BJ (cell line): ENCODE results near the gene ASCC3. TPM values are rescaled to one million over a fixed set of nuclear protein-coding genes. Genes with fewer than 3 reads are reported as not detected.

Source experiments
- CTCF ChIA-PET: fragments of 350-600 bp; formaldehyde crosslinking; extraction: SDS; loops from one replicate; lab custom pipeline; 2021; ENCODE audit warnings: antibody characterized with exemption, inconsistent platforms; lab: Yijun Ruan, JAX
- POLR2A ChIA-PET: fragments of 300-600 bp; sonication (Branson Sonifier 250); formaldehyde crosslinking; extraction: SDS; loops from one replicate; lab custom pipeline; 2021; ENCODE audit warnings: antibody characterized with exemption; lab: Charles Lee
- DNase-seq: peaks from one replicate; pipeline ENCODE4 v3.0.0-alpha.2; 2011; ENCODE audit warnings: low read depth
- H3K27me3 ChIP-seq: 2 replicates; pipeline ENCODE4 v1.6.0; 2011; ENCODE audit warnings: low read length; ENCODE audit not compliant: control insufficient read depth, insufficient read depth
- H3K36me3 ChIP-seq: 2 replicates; pipeline ENCODE4 v1.5.1; 2011; ENCODE audit warnings: low read length; ENCODE audit not compliant: control insufficient read depth, insufficient read depth
- H3K4me3 ChIP-seq: 2 replicates; pipeline ENCODE4 v1.5.1; 2011; ENCODE audit warnings: low read depth, mild to moderate bottlenecking, control low read depth, low read length
- CTCF ChIP-seq: IDR thresholded peaks from 2 replicates; pipeline ENCODE4 v1.5.1; 2011; ENCODE audit warnings: low read depth, mild to moderate bottlenecking, control low read depth, inconsistent platforms, low read length, moderate library complexity; ENCODE audit not compliant: insufficient read depth
- polyA minus RNA-seq: library from RNA; depleted of rRNA, polyadenylated mRNA; stranded (reverse); fragments of >200 nt; gene quantifications from 2 replicates; pipeline ENCODE4 v1.2.3, GENCODE V29; 2011; rRNA and poly(A)+ RNA removed
- polyA plus RNA-seq: library from polyadenylated mRNA; depleted of rRNA; stranded (reverse); fragments of >200 nt; gene quantifications from 2 replicates; pipeline ENCODE4 v1.2.3, GENCODE V29; 2011; rRNA removed

Gene ASCC3
- polyA plus RNA-seq (30.4 and 58.0 TPM in 2 replicates), polyA minus RNA-seq (58.7 and 59.8 TPM in 2 replicates)

GRCh38 chr6:100880853-100881706 is at the start of gene ASCC3:
TSS of gene ASCC3 (minus strand) at chr6:100881329. CDS start at chr6:100867997, 13,332 bp downstream.
- H3K27me3 ChIP-seq, result no peaks in the 10 kb centered on the region
- TF ChIP-seq CTCF, result no peak
- DNase-seq, result peak; percentile 48
- H3K36me3 ChIP-seq, result no peaks in the 10 kb centered on the region
- ChIA-PET CTCF (interaction anchor here (0.9 to 1.9 kb wide), 2 partner anchors 8 to 10 kb away, joined by 3 to 5 read pairs; no protein-coding TSS in a partner anchor), POLR2A (interaction anchor here (0.9 kb wide), 1 partner anchor 202 kb away, joined by 3 read pairs; no protein-coding TSS in a partner anchor)
- H3K4me3 ChIP-seq, result peak within 1 kb of the TSS; percentile 73

- Histone ChIP-seq H3K4me3 (no peak overlapping the region), H3K36me3 (no peaks in the 10 kb centered on the region), H3K27me3 (no peaks in the 10 kb centered on the region)
- CTCF ChIA-PET, result no interaction called here
- DNase-seq, result no peak
- TF ChIP-seq CTCF, result no peak
- POLR2A ChIA-PET, result no interaction called here
These were observed 44.6 kb upstream of the ASCC3 start for GRCh38 chr6:100925749-100926148.

GRCh38 chr6:100924534-100925227 is 43.6 kb upstream of the ASCC3 start:
- no peaks in the 10 kb centered on the region for H3K27me3 ChIP-seq
- no peak for TF ChIP-seq CTCF
- no peak for DNase-seq
- H3K4me3 ChIP-seq, result no peak overlapping the region
- CTCF ChIA-PET, result no interaction called here
- POLR2A ChIA-PET, result no interaction called here
- H3K36me3 ChIP-seq, result no peaks in the 10 kb centered on the region

- no peak for DNase-seq
- POLR2A ChIA-PET, result no interaction called here
- TF ChIP-seq CTCF, result no peak
- CTCF ChIA-PET, result no interaction called here
- Histone ChIP-seq H3K36me3 (no peaks in the 10 kb centered on the region), H3K4me3 (no peak overlapping the region), H3K27me3 (no peaks in the 10 kb centered on the region)
These were observed 42.5 kb upstream of the ASCC3 start for GRCh38 chr6:100923481-100924165.
